Fibroblast of mammary gland (primary cell): ENCODE results near the gene RUNDC1.

Source experiments
- DNase-seq: peaks from one replicate; pipeline ENCODE4 v3.0.0-alpha.2; 2010; ENCODE audit warnings: low read depth
- H3K4me3 ChIP-seq: 2 replicates; pipeline ENCODE4 v1.5.1; 2011; ENCODE audit warnings: low read depth, mild to moderate bottlenecking, low read length, moderate library complexity; ENCODE audit not compliant: control insufficient read depth
- TF ChIP-seq, protein P1 (sequence below): conservative IDR thresholded peaks from 2 replicates; pipeline ENCODE4 v1.5.1; 2011; ENCODE audit warnings: low read depth, low read length, inconsistent platforms; ENCODE audit not compliant: control insufficient read depth, insufficient read depth

The RUNDC1 gene

DNA sequence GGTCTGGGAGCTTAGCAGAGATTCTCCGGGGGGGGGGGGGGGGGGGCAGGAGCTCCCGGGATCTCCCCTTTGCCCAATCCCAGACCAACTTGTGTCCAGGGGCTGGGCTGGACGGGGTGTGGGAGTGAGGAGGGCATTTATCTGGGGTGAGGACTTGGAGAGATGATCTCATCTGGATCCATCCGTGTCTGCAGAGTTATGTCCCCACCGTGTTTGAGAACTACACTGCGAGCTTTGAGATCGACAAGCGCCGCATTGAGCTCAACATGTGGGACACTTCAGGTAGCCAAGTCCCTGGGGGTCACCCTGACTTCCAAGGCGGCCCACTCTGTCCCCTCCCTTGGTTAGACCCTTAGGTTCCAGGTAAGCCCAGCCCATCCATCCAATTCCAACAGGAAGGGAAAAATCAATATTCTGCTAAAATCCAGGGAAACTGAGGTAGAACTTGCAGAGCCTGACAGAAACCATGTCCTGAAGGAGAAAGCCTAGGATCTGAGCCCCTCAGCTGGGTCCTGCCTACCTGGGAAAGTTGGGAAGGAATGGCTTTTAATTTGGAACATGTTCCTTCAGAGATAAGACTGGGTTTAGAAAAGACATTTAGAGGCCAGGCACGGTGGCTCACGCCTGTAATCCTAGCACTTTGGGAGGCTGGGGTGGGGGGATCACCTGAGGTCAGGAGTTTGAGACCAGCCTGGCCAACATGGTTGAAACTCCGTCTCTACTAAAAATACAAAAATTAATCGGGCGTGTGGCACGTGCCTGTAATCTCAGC is 45.6 kb downstream of the RUNDC1 start:
- DNase-seq: no peak
- TF ChIP-seq, protein P1, sequence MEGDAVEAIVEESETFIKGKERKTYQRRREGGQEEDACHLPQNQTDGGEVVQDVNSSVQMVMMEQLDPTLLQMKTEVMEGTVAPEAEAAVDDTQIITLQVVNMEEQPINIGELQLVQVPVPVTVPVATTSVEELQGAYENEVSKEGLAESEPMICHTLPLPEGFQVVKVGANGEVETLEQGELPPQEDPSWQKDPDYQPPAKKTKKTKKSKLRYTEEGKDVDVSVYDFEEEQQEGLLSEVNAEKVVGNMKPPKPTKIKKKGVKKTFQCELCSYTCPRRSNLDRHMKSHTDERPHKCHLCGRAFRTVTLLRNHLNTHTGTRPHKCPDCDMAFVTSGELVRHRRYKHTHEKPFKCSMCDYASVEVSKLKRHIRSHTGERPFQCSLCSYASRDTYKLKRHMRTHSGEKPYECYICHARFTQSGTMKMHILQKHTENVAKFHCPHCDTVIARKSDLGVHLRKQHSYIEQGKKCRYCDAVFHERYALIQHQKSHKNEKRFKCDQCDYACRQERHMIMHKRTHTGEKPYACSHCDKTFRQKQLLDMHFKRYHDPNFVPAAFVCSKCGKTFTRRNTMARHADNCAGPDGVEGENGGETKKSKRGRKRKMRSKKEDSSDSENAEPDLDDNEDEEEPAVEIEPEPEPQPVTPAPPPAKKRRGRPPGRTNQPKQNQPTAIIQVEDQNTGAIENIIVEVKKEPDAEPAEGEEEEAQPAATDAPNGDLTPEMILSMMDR: no peak
- no peak overlapping the region for H3K4me3 ChIP-seq

DNA sequence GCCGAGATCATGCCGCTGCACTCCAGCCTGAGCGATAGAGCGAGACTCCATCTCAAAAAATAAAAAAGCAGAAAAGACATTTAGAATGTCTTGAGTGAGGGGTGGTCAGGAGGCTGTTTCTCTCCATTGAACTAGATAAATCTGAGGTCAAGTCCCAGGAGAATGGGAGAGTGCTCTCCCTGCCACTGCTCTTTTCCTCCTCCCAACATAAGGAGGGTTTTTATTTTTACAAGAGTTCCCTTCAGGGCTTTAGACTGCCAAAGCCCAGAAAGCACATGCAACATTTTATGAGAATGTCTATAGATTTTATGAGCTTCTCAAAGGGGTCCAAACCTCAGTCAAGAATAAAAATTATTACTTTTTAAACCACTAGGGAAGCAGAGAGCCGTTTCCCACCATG is 46.2 kb downstream of the RUNDC1 start:
- no peak for DNase-seq

DNA sequence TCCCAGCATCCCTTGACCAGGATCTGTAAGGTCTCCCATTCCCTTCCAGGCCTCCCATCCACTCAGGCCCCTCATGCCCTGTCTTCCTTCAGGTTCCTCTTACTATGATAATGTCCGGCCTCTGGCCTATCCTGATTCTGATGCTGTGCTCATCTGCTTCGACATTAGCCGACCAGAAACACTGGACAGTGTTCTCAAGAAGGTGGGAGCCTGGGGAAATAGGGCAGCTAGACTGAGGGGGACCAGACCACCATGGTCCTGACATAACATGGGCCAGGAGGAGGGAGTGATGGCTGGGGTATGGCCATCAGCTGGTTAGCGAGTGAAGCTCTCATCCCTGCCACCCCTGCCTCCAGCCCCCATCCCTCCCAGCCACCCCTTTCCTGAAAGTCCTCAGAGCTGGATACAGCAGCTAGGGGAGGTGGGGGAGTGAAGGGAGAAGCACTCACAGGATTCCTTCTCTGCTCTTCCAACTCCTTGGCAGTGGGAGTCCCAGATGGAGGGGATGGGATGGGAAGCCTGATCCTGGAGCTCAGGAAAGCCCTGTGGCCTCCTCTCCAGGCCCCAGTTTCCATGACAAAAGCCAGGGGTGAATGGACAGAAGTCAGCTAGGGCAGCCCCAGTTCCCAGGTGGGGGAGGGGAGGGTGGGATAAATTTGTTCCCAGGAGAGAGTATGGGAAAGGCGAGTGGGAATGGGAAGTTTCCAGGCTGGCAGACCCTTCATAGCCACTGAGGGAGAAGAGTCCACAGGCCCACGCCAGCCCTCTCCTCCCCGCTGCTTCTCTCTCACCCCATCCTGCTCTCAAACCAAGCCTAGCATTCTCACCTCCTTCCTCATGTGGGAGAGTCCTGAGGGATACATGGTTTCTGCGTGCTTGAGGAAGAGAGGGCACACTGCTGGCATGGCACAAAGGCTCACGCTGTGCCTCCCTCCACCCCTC is 47.0 kb downstream of the RUNDC1 start:
- TF ChIP-seq, protein P1: no peak
- no peak for DNase-seq
- no peak overlapping the region for H3K4me3 ChIP-seq

More for the DNA sequence above, 46.2 kb downstream of the RUNDC1 start:
- TF ChIP-seq, protein P1: no peak
- no peak overlapping the region for H3K4me3 ChIP-seq

DNA sequence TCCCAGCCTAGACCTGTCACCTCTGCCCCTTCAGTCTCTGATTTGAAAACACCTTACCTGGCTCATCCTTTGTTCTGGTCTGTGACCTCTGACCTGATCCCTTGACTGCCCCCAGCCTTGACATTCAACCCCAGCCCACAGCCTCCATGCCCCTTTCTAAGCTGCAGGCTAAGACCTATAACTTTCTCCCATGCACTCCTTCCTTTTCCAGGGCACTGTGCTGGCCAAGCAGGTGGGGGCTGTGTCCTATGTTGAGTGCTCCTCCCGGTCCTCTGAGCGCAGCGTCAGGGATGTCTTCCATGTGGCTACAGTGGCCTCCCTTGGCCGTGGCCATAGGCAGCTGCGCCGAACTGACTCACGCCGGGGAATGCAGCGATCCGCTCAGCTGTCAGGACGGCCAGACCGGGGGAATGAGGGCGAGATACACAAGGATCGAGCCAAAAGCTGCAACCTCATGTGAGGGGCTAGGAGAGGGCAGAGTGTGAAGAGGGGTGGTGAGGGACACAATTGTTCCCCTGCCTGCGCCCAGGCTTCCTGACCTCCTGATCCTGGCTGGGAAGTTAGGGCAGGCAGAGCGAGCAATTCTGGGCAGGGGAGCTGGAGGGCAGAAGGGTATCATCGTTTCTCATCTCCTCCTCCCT is 48.0 kb downstream of the RUNDC1 start:
- no peak overlapping the region for H3K4me3 ChIP-seq
- TF ChIP-seq, protein P1: no peak
- DNase-seq: no peak

DNA sequence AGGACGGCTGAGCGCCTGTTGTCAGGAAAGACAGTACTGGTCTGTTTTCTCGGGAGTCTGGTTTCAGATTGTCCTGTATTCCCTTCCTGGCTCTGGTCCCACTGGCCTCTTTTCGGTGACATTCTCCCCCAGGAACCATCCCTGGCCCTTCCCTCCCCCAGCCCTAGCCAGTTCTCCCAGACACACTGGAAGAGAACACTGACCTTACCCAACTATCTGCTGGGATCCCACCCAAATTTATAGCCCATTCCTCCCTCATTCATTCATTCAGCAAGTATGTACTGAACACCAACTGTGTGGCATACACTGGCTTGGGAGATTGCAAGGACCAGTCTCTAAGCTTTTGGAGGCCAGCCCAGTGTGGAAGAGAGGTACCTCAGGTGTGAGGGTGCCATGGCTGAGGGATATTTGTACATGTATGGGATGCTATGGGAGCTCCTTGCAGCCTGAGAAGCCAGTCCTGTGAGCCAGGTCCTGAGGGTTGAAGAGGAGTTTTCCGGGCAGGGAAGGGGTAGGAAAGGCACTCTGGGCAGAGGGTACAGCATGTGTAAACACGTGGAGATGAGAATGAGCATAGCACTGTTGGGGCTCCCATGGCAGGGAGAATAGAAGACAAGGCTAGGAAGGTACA is 49.9 kb downstream of the RUNDC1 start:
- TF ChIP-seq, protein P1: no peak
- H3K4me3 ChIP-seq: no peak overlapping the region
- DNase-seq: no peak

DNA sequence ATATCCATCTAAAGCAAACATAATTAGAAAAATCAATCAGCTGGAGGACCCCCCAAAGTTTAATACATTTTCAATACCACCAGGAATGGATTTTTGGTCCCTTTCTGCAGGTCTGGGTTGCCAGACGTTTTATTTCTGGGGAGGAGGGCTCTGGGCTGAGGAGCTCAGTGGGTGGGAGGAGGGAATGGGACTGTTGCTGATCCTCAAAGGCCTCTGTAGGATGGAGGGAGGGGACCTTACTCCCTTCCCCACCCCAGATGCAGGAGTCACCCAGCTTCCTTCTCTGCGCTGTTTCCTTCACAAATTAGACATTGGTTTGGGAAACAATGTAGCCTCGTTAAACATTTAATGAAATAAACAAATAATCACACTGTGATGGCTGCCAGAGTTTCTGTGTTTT is 51.3 kb downstream of the RUNDC1 start:
- H3K4me3 ChIP-seq: no peak overlapping the region
- TF ChIP-seq, protein P1: no peak

More for the DNA sequence above, 51.3 kb downstream of the RUNDC1 start:
- no peak for DNase-seq
